HG02678 (cell line): ENCODE results near the gene AASS.

Source experiments
- ATAC-seq: cut with Tn5 transposase; IDR thresholded peaks from one replicate; pipeline ENCODE4 v1.9.1; 2021; ENCODE audit warnings: mild to moderate bottlenecking, moderate library complexity; ENCODE audit not compliant: unreplicated experiment

The AASS gene

DNA sequence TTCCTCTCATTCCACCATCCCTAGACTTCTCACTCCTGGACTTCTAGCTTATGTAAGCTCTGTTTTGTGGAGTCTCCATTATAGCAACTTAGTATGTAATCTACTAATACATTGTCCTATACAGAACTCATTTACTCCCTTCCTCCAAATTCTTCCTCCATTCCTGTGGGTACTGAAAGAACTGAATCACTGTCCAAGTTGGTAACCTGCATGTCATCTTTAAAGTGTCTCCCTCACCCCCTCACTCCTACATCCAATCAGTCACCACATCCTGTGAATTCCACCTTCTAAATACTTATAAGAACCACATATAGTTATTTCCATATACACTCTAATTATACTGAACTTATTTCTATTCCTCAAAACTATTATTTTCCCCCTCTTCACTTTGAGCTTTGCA lies 20.3 kb downstream of the AASS start:
- no peak for ATAC-seq

DNA sequence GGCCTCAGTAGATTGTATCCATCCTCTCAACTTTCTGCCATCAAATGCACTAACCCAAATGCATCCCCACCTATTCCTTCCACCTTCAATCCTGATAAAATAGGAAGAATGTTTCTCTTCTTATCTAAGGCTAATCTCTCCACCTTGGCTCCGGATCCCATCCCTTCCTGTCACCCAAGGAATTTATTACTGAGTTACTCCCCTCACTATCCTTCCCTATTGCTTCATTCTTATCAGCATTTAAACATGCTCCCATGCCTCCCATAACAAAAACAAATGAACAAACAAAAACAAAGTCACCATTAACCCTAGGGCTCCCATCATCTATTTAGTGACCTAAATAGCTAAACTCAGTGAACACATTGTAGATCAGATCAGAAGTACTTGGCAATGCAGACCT lies 25.3 kb downstream of the AASS start:
- ATAC-seq = no peak

DNA sequence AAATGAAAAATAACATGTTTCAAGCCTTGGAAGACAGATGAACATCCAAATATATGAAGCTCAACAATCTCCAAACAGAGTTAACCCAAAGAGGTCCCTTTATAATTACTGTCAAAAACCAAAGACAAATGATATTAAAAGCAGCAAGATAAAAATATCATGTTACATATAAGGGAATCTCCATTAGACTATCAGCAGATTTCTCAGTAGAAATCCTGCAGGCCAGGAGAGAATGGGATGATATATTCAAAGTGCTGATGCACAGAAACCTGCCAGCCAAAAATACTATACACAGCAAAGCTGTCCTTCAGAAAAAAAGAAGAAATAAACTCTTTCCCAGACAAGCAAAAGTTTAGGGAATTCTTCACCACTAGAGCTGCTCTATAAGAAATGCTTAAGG lies 41.0 kb downstream of the AASS start:
- ATAC-seq = no peak

GRCh38 chr7:122100021-122100420 lies 44.0 kb downstream of the AASS start:
- no peak for ATAC-seq

- no peak for ATAC-seq
These were observed 48.4 kb downstream of the AASS start for GRCh38 chr7:122095642-122096041.

DNA sequence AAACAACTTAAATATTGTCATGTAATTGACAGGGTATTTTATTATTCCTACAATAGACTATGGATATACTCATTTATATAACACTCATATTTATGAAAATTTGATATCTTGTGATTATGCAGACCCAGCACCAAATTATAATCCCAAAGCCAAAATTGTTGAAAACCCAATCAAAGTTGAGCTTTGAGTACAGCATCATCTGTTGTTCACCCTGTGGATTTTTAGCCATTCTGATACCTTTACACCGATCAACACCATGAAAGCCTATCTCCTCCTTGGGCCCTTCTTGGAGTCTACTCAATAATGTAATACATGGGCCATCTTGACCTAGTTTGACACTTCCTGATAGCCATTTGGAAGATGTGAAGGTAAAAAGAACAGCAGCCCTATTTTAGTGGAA lies 49.5 kb downstream of the AASS start:
- no peak for ATAC-seq

DNA sequence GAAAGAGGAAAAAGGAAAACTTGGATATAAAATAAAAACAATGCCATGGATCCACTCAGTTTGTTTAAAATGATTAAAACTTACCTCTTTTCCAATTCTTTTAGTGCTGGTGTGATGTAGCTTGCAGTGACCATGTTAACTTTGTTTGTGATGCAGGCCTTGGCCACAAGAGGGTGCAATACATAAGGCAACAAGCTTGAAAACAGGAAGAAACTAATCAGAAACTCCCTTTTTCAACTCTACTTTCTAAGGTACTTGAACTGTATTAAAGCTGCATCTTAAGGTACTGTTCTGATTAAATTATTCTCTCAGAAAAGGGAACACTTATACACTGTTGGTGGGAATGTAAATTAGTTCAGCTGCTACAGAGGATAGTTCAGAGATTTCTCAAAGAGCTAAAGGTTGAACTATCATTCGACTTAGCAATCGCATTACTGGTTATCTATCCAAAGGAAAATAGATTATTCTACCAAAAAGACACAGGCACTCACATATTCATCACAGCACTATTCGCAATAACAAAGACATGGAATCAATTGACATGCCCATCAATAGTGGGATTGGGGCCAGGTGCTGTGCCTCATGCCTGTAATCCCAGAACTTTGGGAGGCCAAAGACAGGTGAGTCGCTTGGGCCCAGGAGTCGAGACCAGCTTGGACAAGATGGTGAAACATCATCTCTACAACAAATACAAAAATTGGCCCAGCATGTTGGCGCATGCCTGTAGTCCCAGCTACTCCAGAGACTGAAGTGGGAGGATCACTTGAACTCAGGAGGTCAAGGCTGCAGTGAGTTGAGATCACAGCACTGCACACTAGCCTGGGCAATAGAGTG lies 50.9 kb downstream of the AASS start:
- ATAC-seq = peak; percentile 98

GRCh38 chr7:122082670-122083069 lies 61.4 kb downstream of the AASS start:
- ATAC-seq = no peak

GRCh38 chr7:122082160-122082559 lies 61.9 kb downstream of the AASS start:
- no peak for ATAC-seq

GRCh38 chr7:122073635-122074034 lies 70.4 kb downstream of the AASS start:
- ATAC-seq = no peak

DNA sequence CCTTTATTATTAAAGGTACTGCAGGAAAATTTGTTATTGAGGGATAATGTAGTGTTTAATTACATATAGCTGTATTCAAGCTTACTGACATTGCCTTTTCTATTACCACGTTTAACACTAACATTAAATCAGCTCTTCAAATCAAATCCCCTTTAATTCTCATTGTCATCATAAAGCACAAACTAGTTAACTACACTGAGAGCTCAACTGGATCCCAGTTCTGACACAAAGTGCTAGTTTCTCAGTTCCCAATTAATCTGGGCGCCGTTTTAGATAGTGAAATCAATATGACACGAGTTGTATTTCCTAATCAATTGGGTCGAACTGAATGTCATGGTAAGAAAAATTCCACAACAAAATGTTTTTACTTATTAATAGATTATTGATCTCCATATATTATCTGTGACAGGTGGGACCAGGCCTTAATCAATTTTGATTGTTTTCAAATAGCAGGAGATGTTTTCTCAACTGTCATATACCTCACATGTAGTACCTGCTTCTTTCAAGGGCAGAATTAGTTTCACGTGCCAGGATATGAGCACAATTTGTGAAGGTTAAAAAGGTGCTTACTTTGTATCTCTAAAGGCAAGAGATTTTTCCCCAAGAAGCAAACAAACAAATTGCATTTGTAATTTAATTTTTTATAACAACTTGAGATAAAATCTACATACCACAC lies 71.0 kb downstream of the AASS start:
- ATAC-seq = no peak

DNA sequence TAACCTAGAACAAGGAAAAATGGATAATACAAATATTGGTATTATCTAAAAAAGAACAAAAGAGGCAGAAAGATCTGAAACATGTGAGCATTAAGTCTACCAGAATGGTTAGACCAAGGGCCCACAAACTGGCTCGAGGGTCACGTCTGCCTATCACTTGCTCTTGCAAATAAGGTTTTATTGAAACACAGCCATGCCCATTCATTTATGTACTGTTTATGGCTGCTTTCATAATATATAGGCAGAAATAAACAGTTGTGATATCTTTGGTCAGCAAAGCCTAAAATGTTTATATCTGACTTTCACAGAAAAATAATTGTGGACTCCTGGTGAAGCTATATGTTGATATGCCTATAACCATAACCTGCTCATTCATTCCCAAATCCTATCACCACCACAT lies 71.8 kb downstream of the AASS start:
- no peak for ATAC-seq

DNA sequence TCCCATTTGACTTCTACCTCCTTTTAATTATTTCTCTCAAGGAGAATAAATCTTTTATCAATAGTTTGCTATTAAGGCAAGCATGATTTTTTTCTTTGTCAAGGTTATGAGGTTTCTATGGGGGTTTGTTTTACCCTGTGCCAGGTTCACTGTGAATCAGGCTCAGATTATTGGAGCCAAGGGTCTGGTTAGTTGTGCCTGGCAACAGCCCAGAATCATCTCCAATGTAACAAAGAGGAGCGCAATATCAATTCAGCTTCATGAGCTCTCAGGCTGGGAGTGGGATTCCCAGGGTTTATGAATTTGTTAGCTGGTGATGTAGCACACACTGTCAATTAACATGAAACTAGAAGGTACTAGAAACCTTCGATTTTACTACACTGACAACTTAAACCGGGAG lies 73.2 kb downstream of the AASS start:
- ATAC-seq = no peak

- no peak for ATAC-seq
These were observed 74.0 kb downstream of the AASS start for GRCh38 chr7:122070062-122070461.

DNA sequence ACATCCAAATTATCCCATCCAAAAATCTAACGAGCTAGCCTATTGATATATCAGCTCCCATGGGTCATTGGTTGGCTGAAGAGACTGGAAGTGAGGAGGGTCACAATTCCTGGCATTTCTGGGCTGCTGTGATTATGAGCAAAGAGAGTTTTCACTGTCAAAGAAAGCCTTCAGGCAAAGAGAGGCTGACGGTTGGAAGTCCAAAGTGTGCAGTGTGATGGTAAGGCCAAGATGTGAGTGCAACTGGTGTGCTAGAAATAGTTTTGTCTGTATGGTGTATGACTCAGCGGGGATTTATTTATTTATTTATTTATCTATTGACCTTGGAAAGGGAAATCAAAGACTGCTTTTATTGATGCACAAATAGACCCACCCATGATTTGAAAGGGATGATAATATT lies 75.0 kb downstream of the AASS start:
- no peak for ATAC-seq

DNA sequence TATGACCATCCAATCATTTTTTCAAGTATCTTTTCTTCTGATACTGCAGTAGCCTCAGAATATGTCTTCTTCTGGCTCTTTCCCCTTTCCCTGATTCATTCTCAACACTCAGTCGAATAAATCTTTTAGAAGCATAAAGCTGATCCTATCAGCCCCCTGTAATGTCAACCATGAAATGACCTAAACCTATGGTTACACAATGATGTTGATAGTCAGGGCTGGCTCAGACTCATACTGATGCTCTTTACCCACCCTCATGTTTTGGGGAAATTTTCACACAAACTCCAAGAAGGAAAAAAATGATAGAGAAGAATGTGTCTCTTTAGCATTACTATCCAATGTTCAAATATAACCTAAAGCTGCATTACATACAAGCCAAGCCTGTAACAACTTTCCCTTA lies 76.0 kb downstream of the AASS start:
- no peak for ATAC-seq

DNA sequence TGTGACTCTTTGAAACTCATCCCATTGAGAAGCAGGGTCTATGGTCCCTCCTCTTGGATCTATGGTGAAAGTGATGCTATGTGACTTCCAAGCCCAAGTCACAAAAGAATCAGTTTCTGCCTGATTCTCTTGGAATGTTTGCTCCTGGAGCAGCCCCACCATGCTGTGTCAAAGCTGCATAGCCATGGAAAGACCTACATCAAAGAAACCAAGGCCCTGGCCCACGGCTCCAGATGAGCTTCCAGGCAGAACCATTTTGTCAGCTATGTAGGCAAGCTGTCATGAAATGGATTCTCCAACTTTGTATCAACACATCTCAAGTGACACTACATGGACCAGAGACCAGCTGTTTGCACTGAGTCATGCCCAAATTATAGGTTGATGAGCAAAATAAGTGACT lies 77.0 kb downstream of the AASS start:
- no peak for ATAC-seq

- ATAC-seq = no peak
These were observed 79.1 kb downstream of the AASS start for GRCh38 chr7:122064971-122065370.

DNA sequence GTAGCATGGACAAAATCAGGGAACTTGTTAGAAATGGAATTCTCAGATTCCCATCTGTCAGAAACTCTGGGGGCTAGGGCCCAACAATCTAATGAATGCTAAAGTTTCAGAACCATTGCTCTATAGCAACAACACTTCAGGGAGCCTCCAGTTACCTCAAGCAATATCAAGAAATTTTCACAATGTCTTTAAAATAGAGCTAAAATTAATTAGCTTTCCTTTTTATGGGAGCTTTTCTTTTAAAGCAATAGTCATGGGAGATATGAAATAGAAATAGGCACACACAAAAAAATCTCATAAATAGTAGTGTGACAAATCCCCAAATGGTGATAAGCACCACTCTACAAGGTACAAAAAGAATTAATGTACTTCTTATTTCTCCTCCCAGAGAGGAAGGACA lies 80.9 kb downstream of the AASS start:
- ATAC-seq = no peak

DNA sequence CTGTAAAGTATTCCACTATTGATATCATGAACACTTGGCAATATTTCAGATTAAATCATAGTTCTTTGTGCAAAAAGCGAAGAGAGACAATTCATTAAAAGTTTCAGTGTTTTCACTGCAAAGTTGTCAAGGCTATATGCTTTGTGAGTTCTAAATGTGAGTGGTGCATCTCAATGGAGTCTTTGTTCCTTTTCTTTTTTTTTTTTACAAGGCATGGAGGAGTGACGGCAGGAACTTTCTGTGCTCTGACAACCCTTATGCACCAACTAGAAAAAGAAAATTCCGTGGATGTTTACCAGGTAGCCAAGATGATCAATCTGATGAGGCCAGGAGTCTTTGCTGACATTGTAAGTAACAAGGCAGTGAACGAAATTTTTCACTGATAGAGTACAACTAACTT lies 84.5 kb downstream of the AASS start:
- no peak for ATAC-seq

DNA sequence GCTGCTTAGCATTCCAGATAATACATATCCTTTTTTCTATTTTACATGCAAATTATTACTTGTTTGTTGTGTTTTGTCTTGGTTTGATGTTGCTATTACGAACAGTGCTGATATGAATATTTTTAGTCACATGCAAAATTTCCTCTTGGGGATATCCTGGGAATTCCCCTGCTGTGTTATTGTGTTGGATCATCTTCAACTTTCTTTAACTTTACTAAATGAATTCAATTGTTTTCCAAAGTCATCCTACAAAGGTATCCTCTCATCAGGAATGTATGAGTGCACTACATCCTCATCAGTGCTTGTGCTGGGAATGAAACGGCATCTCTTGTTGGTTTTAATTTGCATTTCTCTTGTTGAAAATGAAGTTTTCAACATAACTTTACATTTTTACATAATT lies 87.1 kb downstream of the AASS start:
- no peak for ATAC-seq

- ATAC-seq = no peak
These were observed 89.0 kb downstream of the AASS start for GRCh38 chr7:122055073-122055472.

GRCh38 chr7:122054393-122054792 lies 89.7 kb downstream of the AASS start:
- ATAC-seq = no peak
